ENCODE measurements around the gene PRR18.

Gene PRR18

DNA sequence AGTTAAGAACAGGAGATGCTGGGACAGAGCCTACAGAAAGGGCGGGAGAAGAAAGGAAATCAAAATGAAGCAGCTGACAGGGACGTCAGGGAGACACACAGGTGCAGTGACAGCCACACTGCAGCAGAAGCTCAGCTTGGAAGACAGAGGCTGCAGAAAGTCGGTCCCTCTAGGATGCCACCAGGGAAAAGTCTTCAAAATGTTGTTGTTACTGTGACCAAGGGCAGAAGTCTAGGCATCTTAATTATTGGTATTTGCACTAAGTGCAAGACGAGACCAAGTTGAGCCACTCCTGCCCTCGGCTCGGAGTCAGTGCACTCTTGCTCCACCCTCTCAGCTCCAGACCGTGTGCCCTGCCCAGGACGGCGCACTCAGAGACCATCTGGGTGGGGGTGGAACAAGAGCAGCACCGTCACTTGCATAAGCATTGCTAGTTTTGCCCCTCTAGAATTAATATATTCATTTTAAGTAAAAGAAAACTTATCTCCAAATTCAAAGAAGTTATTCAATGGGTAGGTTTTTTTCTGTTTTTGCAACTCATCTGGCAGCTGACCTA, 2.6 kb downstream of the PRR18 start:
- DNase-seq, result no peak

DNA sequence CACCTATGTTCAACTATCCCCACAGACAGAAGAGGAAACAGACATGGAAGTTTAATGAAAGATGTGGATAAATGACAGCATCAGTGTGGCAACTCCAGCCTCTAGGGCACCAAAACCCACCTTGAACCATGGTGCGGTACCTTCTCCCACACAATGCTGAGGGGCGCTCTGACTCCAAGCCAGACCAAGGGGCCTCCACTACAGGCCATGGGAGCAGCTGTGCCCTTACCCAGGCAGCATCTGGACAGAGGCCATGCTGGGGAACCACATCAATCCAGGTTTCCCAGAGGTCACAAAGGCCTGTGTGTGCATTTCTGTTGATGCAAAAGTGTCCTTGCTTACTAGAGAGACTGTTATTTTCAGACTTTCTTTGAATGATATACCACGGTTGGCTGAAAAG, 4.1 kb downstream of the PRR18 start:
- DNase-seq, result no peak

DNA sequence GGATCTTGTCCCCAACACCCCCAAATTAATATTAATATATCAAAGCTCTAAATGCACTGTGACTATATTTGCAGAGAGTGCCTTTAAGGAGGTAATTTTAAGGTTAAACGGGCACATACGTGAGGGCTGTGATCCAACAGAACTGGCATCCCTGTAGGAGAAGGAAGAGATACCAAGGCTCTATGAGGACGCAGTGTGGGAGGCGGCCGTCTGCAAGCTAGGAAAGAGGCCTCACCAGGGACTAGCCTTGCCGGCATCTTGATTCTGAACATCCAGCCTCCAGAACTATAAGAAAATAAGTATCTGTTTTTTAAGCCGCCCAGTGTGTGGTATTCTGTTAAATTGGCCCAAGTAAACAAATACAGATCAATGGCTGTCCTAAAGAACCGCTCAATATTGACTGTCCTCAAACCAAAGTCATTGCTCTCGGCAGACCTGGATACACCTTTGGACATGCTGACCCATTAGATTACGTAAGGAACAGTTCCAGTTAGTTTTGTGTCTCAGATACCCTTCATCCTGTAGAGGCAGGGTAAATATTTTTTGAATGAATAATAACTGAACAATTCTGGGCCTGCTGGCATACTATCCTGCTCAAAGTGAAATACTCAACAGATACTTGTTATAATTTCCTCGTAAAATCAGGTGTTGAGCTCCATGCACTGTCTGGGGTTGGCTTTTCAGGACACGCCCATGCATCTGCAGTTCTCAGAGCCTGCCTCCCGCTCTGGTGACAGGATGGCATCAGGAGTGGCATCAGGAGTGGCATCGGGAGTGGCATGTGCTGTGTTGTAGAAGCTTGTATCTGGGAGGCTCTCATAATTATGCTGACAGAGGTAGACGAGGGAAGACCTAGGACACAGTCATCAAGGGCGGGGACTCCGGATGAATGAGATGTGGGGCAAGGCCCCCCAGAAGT, 6.3 kb downstream of the PRR18 start:
- no peak for DNase-seq

DNA sequence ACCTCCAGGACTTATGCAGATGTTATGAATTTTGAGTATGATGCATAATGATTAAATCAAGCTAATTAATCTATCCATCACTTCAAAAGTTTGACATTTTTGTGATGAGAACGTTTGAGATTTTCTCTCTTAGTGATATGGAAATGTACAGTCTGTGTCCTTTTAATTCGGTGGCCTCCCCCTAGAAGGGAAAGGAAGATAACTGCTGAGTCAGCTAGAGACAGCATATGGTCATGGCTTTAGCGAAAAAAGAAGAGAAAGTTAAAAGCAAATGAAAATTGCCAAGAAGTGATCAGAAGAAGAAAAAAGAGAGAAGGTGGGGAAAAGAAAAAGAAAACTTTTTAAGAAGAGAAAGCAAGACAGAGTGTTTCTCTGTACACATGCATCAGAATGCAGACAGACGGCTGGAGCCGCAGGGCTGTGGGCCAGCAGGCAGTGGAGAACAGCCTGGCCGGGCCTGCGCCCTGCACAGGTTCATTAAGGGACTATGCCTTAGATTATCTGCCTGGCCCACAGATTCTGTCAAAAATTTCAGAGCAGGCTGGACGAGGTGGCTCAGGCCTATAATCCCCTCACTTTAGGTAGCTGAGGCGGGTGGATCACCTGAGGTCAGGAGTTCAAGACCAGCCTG, 7.7 kb downstream of the PRR18 start:
- DNase-seq, result no peak

DNA sequence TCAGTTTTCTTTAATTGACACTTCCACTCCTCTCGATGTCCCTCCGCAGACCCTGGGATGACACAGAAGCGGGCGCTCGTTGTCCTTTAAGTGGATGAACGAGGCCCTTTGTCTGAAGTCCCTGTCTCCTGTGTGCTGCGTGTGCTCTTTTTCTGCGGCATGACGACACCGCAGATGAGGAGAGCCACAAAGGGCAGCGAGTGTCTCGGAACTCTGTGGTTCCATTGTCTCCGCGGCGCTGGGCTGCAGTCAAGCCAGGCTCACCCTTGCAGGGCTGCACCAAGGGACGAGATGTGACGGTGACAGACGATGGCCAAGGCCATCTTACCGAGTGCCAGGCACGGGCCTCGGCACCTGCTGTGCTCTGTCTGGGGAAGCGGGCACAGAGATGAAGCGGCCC, 10.6 kb downstream of the PRR18 start:
- no peak for DNase-seq

DNA sequence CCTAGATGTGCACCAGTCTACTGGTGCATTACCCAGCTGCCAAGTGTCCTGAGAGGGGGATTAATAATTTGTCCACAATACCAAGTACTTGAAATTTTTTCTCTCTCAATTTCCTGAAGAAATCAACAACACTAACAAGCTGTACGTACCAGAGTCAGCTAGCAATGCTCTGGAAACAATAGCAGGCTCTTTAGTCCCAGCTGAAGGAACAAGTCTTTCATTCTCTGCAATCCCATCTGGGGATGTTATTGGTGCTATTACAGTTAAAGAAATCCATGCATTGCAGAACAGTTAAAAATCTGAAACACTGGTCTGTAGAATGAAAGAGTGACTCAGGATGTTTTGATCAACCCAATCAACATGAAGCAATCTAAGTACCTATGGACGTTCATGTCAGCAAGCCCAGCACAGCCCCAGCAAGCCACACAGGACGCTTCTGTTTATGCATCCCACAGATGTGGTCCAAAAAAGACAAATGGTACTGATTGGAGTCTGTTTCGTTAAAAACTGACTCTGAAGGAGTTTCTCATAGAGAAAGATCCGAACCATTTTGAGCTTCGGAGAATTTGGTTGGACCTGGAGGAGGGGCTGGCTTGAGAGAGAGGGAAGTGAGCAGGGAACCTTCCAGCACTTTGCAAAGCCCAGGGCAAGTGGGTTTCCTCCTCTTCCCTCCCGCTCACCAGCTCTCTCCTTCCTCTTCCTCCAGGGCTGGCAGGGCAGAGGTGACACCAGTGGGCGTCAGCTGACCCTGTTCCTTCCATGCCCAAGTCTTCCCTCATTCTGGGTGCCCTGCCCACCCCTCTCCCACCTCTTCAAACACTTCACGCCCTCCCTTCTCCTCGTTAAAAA, 11.9 kb downstream of the PRR18 start:
- DNase-seq, result no peak

DNA sequence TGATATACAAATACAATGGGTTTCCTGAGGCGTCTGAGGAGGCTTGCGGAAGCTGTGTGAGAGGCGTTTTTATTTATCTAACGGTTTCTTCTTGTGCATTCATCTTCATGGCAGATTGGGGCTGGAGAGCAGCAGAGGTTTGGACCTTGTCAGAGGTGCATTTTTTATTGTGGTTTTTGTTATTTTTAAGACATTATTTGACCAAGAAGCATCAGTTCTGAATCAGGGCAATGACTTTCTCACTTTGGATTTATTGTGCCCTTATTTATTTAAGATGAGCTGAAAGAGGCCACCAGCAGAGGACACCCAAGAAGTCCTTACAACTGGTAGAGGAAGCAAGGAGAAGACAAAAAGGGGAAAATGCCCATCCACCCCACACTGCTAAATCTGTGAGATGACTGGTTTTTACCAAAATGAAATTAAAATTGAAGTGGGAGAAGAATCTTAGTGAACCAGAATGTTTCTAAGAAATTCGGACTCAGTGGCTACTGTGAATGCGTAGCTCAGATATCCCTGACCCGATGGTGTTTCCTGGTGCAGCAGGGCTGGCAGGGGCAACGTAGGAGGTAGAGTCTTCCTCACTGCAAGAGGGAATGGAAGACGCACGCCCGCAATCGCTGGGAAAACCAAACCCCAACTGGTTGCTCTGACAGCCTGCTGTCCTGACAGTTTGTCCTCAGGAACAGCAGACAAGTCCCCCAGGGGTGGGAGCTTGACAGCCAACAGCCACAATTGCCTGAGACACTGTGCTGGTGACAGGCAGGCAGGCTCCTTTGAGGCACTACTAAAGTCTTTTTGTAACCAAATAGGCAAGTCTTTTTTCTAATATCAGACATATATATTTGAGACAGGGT, 14.2 kb downstream of the PRR18 start:
- no peak for DNase-seq

DNA sequence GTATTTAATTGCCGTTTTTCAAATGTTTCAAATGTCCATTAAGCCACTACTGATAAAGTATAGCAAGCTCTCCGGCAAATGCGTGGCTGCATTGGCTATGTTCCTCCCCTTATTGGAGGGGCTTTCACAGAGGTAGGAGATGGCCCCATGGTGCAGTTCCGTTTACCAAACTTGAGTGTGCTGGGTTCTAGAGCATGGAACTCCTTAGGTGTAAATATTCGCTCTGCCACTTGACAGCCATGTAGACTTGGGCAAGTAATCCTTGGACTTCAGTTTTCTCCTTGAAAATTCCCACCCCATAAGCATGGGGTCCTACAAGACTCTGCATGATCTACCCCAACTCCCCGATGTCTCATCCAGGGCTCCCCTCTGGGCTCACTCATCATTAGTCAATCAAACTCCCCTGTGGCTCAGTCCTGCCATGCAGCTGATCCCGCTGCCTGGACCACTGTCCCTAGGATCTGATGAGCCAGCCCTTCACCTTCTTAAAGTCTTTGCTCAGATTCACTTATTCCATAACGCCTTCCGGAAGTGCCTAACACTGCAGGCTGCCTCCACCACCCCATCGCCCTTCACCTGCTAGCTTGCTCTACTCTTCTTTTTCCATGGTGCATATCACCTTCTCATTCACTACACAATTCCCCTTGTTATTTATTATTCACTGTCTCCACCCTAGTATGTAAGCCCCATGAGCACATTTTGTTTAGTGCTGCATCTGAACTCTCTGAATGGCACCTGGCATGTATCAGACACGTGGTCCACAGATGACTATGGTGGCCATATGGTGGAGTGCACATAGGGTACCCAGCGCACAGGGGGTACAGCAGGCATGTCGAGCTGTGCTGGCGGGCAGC, 18.8 kb downstream of the PRR18 start:
- no peak for DNase-seq

DNA sequence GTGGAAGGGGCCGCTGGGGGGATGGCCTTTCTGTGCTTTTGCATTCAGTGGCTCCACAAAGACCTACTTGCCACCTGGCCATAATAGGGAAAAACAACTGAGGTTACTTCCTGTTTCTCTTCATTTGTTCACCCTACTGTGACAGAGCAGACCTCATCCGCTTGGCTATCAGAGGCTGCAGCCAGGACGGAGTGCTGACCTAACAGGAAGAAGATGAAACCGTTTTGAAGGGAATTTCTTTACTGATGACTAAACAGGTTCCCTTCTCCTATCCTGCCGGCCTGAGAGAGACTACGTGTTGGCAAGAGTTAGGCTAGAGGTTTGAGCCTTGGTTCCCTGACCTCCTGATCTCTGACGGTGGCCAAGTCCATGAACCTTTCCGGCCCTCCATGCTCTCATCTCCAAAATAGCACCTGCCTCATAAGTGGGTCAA, 21.3 kb downstream of the PRR18 start:
- DNase-seq, result no peak

DNA sequence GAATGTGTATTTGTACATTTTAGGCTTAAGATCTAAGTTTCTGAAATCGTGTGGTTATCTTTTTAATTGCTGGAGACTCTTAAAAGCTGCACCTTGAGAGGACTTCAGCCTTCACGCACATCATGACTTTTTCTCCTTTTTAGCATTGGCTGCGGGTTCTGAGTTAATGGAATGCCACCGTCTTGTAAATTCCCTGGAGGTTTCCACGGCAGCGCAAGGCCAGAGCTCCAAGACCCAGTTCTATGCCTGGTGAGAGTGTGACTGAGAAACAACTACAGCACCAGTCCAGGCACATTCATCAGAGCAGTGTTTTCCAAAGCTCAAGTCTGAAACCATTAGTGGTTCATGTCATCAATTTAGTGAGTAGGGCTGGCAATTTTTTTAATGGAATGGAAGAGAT, 23.0 kb downstream of the PRR18 start:
- no peak for DNase-seq

DNA sequence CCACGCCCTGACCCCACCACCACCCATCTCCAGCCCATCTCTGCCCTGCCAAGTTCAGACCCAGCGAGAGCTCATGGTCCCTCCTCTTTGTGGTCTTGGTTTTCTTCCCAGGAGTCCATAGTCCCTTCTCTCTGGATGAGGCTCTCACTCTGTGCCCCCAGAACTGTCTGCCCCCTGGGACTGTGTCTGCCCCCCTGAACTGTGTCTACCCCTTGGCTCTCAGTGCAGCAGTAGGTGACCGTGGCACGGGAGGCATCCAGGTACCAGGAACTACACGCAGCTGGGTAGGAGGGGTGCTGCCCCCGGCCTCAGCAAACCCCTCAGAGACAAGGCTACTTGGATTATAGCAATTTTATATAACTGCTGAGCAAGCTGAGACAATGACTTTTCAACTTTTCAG, 23.6 kb downstream of the PRR18 start:
- no peak for DNase-seq

DNA sequence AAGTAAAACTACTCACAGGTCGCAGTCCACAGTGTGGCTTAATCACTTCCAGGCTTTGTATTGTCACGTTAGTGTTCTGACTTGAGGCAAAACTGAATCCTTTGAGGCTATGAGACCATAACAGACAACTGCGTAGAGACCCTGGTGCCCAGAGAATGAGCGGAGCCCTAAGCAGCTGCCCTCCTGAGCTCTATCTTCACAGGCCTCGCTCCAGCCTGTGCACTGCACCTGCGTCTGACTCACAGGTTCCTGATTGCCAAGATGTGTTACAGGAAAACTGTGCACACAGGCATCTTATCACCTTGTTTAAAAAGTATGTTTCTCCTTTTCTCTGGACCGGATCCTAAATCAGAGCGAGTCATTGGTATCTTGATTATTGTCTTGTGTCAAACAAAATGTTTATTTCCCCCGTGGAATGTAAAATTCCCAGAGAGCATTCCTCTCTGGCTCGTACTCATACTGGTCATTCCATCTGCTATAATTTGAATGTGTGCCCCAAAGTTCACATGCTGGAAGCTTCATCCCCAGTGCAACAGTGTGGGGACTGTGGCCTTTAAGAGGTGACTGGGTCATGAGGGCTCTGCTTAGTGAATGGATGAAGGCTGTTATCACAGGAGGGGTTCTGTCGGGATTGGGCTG, 25.7 kb downstream of the PRR18 start:
- DNase-seq, result no peak

DNA sequence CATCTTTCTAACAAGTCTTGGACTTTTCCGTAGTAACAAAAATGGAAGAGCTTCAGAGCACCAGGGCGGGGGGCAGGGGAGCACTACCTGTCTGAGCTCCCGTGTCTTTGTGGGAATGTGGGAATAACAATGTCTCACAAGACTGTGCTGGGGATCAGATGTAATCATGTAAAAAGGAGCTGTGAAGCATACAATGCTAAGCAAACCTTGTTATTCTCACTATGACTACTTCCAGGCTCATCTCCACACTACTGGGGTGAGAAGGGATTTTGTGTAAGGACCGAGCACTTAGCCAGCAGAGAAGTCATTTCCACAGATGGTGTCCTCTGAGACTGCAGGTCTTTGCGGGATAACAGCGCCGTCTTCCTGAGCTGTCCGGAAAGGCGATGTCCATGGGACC, 27.1 kb downstream of the PRR18 start:
- no peak for DNase-seq

DNA sequence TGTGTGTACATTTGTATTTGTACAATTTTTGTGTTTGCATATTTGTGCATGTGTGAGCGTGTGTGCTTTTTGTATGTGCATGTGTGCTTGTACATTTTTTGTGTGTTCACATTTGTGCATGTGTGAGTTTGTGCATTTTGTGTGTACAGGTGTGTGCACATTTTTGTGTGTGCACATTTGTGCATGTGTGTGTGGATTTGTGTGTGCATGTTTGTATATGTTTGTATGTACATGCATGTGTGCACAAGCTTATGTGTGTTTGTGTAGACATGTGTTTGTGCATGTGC, 28.9 kb downstream of the PRR18 start:
- no peak for DNase-seq

DNA sequence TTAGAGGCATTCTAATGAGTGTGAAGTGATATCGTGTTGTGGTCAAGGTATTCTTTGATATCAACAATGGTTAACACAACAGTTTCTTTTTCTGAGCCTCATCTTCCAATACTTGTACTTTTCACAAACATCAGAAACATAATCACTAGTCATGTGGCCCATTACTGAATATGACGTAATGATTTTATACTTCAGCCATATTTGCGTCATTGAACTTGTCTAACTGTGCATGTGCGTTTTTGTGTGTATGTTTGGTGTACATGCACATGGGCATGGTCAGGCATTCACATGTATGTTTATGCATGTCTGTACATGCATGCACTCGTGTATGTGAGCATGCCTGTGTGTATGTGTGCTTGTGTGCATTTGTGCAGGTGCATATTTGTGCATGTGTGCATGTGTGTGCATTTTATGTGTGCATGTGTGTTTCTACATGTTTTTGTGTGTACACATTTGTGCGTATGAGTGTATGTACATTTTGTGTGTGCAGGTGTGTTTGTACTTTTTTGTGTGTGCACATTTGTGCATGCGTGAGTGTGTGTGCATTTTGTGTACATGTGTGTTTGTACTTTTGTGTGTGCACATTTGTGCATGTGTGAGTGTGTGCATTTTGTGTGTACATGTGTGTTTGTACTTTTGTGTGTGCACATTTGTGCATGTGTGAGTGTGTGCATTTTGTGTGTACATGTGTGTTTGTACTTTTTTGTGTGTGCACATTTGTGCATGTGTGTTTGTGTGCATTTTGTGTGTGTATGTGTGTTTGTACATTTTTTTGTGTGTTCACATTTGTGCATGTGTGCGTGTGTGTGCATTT, 29.4 kb downstream of the PRR18 start:
- DNase-seq, result no peak

DNA sequence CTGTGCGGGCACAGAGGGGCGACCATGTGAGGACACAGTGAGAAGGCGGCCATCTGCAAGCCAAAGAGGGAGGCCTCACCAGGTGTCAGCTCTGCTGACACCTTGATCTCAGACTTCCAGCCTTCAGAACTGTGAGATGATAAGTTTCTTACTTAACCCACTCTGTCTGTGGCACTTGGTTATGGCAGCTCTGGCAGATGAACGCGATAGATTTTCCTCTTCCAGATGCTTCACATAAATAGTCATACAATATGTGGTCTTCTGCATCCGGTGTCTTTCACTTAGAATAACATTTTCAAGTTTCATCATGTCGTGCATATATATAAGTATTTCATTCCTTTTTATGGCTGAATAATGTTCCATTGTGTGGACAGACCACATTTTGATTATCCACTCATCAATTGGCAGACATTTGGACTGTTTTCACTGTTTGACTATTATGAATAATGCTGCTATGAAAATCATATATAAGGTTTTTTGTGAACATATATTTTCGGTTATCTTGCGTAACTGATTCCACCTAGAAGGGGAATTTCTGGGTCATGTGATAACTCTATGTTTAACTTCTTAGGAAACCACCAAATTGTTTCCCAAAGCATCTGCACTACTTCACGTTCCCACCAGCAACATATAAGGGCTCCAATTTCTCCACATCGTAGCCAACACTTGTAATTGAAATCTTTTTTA, 30.2 kb downstream of the PRR18 start:
- no peak for DNase-seq

DNA sequence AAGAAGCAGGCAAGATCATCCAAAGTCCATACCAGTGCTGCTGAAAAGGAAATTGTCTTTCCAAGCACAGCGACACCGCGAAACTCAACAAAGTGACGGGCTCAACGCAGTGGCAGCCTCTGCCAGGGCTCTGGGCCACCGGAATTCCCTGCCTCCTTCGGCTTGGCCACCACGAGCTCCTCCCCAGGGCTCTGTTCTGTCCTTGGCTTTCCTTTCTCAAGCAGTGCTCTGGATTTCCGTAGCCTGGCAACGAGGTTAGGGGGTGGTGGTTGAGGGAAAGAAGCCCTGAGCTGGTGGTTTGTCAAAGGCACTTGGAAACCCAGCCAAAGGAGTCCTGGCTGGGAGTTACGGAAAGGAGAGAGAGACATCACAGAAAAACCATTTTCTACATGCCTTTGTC, 31.2 kb downstream of the PRR18 start:
- DNase-seq, result no peak

DNA sequence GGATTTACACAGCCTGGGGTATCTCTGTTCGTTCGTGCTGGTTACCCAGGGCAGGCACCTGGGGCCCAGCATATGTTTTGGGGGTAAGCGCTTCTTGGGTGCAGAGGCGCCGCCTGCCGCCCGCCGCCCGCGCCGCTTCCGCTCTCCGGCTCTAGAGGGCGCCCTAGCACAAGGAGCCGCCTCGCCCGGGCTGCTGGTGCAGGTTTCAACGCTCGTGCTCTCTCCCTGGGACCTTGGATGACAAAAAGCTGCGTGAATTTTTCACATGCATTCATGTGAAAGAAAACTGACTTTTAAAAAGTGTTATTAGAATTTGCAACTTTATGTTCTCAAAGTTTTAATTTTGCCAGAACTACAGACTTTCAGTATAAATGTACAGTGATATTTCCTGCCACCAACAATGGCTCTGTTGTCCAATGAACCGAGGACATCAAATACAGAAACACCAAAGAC, 32.5 kb downstream of the PRR18 start:
- peak; percentile 82 for DNase-seq

DNA sequence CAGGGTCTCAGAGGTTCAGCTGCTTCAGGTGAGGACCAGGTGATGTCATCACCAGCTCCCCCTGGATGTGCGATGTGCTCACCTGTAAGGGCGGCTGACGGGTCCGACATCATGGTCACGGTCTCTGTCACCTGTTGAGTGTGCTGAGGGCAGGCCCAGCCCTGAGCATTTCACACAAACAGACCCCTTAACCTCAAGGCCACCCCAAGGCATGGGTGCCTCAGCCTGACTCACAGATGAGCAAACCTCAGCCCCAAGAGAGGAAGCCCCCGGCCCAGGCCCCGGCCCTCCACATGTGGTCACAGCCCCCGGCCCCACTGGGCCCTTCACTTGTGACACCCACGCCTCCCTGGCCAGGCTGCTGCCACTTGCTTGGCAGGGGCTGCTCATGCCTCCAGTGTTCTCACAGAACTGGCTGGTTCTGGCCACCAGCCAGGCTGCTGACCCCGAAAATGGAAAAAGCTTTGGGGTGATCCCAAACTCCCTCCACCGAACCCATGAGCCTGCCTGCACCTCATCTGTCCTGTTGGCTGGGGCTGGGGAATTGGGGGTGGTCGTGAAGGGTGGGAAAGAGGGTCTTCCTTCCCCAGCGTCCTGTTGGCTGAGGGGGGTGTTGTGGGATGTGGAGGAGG, 33.3 kb downstream of the PRR18 start:
- no peak for DNase-seq

Data from activated CD4-positive, alpha-beta T cell treated with anti-CD3 and anti-CD28 coated beads, Interleukin-2, amount 50 U/mL, for 1 hour (primary cell).